ENCODE data around the gene HACD2. TPM values are rescaled to one million over a fixed set of nuclear protein-coding genes. Genes with fewer than 3 reads are reported as not detected.

Gene HACD2
- total and polyA plus RNA-seq, 9 of the 15 experiments (the other 6 are each of a cell fraction or from before 2014, with no cell fraction given), result 1.3 to 10.5 (median 3.8) TPM

DNA sequence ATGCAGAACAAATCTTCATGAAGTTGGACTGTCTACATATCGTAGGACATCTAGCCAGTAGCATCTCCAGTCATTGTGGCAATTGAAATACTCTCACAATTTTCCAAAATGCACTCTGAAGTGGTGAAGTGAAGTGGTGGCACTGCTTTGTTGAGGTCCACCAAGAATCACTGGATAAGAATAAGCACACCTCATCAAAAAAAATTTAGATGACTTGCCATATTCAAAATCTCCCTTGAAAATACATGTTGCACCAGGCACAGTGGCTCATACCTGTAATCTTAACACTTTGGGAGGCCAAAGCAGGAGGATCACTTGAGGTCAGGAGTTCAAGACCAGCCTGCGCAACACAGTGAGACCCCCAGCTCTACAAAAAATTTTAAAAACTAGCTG, 12.9 kb downstream of the HACD2 start (continued):
- TF ChIP-seq, protein P1, sequence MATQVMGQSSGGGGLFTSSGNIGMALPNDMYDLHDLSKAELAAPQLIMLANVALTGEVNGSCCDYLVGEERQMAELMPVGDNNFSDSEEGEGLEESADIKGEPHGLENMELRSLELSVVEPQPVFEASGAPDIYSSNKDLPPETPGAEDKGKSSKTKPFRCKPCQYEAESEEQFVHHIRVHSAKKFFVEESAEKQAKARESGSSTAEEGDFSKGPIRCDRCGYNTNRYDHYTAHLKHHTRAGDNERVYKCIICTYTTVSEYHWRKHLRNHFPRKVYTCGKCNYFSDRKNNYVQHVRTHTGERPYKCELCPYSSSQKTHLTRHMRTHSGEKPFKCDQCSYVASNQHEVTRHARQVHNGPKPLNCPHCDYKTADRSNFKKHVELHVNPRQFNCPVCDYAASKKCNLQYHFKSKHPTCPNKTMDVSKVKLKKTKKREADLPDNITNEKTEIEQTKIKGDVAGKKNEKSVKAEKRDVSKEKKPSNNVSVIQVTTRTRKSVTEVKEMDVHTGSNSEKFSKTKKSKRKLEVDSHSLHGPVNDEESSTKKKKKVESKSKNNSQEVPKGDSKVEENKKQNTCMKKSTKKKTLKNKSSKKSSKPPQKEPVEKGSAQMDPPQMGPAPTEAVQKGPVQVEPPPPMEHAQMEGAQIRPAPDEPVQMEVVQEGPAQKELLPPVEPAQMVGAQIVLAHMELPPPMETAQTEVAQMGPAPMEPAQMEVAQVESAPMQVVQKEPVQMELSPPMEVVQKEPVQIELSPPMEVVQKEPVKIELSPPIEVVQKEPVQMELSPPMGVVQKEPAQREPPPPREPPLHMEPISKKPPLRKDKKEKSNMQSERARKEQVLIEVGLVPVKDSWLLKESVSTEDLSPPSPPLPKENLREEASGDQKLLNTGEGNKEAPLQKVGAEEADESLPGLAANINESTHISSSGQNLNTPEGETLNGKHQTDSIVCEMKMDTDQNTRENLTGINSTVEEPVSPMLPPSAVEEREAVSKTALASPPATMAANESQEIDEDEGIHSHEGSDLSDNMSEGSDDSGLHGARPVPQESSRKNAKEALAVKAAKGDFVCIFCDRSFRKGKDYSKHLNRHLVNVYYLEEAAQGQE (IDR thresholded peaks at IDR 0.05; ENCODE audit: borderline replicate concordance), result no peak
- TF ChIP-seq, protein P1 (CRISPR knock-in tag; IDR thresholded peaks at IDR 0.05; ENCODE audit: low read depth), result no peak
- no peak for TF ChIP-seq GATA2 (CRISPR knock-in tag; IDR thresholded peaks at IDR 0.05)
- no peak for TF ChIP-seq MAZ (CRISPR knock-in tag; conservative IDR thresholded peaks at IDR 0.05 in 1 of 2, IDR thresholded peaks at IDR 0.05 in 1 of 2)
- no peak for TF ChIP-seq POLR3G (IDR thresholded peaks at IDR 0.05; ENCODE audit: extremely low read depth, insufficient read length, insufficient replicate concordance)
- TF ChIP-seq BDP1 (IDR thresholded peaks at IDR 0.05; ENCODE audit: insufficient read depth, insufficient read length), result no peak
- TF ChIP-seq POLR2A (conservative IDR thresholded peaks at IDR 0.05), result no peak
- TF ChIP-seq, protein P2, sequence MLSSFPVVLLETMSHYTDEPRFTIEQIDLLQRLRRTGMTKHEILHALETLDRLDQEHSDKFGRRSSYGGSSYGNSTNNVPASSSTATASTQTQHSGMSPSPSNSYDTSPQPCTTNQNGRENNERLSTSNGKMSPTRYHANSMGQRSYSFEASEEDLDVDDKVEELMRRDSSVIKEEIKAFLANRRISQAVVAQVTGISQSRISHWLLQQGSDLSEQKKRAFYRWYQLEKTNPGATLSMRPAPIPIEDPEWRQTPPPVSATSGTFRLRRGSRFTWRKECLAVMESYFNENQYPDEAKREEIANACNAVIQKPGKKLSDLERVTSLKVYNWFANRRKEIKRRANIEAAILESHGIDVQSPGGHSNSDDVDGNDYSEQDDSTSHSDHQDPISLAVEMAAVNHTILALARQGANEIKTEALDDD (IDR thresholded peaks at IDR 0.05), result no peak
- TF ChIP-seq, protein P3, sequence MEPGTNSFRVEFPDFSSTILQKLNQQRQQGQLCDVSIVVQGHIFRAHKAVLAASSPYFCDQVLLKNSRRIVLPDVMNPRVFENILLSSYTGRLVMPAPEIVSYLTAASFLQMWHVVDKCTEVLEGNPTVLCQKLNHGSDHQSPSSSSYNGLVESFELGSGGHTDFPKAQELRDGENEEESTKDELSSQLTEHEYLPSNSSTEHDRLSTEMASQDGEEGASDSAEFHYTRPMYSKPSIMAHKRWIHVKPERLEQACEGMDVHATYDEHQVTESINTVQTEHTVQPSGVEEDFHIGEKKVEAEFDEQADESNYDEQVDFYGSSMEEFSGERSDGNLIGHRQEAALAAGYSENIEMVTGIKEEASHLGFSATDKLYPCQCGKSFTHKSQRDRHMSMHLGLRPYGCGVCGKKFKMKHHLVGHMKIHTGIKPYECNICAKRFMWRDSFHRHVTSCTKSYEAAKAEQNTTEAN (CRISPR knock-in tag; IDR thresholded peaks at IDR 0.05), result no peak
